Chondrocyte (in vitro differentiated cells): ENCODE data around the gene SLC12A3. TPM values are rescaled to one million over a fixed set of nuclear protein-coding genes. Genes with fewer than 3 reads are reported as not detected.
A peak's percentile ranks its signal among the peaks of the same experiment; 100 is the strongest.

Source experiments
- DNase-seq: peaks from one replicate; pipeline ENCODE4 v3.0.0; 2021; ENCODE audit warnings: mixed read lengths, low spot score
- H3K27ac Mint-ChIP-seq: one replicate; pipeline ENCODE4 v1.8.0; 2021; ENCODE audit warnings: mild to moderate bottlenecking, moderate library complexity, mixed read lengths; ENCODE audit not compliant: unreplicated experiment
- H3K27me3 Mint-ChIP-seq: 2 replicates; pipeline ENCODE4 v1.8.0; 2021; ENCODE audit warnings: low read depth, mixed read lengths
- H3K36me3 Mint-ChIP-seq: 2 replicates; pipeline ENCODE4 v1.8.0; 2021; ENCODE audit warnings: low read depth, mixed read lengths
- H3K4me1 Mint-ChIP-seq: 2 replicates; pipeline ENCODE4 v1.8.0; 2021; ENCODE audit warnings: low read depth, mild to moderate bottlenecking, mixed read lengths
- H3K4me3 Mint-ChIP-seq: one replicate; pipeline ENCODE4 v1.8.0; 2021; ENCODE audit warnings: mild to moderate bottlenecking, moderate library complexity, mixed read lengths; ENCODE audit not compliant: unreplicated experiment
- H3K9me3 Mint-ChIP-seq: 2 replicates; pipeline ENCODE4 v1.8.0; 2021; ENCODE audit warnings: low read depth, mixed read lengths
- total RNA-seq: library from RNA; stranded (reverse); gene quantifications from 3 replicates; pipeline ENCODE4 v1.2.1, GENCODE V29; 2021
- TF ChIP-seq, protein P1 (sequence below): fragments of 200-600 bp; sonication (generic); IDR thresholded peaks from 2 replicates; pipeline ENCODE4 v1.5.0; 2021; ENCODE audit warnings: antibody characterized with exemption, mild to moderate bottlenecking, moderate library complexity

The SLC12A3 gene
- total RNA-seq, 1 donor from 2014 or later: not detected

DNA sequence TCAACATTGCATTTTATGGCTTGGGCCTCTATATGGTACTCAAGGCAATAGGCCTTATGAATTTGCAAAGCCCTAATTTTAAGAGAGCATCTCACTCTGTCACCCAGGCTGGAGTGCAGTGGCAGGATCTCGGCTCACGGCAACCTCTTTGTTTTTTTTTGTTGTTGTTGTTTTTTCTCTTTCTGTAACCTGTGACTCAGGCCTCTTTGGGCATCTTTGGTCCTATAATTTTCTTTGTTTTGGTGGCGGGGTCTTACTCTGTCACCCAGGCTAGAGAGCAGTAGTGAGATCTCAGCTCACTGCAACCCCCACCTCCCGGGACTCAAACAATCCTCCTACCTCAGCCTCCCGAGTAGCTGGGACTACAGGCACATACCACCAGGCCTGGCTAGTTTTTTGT, 45.1 kb downstream of the SLC12A3 start:
- H3K4me3 Mint-ChIP-seq: no peak overlapping the region
- no peaks in the 10 kb centered on the region for H3K9me3 Mint-ChIP-seq
- DNase-seq: no peak
- TF ChIP-seq, protein P1, sequence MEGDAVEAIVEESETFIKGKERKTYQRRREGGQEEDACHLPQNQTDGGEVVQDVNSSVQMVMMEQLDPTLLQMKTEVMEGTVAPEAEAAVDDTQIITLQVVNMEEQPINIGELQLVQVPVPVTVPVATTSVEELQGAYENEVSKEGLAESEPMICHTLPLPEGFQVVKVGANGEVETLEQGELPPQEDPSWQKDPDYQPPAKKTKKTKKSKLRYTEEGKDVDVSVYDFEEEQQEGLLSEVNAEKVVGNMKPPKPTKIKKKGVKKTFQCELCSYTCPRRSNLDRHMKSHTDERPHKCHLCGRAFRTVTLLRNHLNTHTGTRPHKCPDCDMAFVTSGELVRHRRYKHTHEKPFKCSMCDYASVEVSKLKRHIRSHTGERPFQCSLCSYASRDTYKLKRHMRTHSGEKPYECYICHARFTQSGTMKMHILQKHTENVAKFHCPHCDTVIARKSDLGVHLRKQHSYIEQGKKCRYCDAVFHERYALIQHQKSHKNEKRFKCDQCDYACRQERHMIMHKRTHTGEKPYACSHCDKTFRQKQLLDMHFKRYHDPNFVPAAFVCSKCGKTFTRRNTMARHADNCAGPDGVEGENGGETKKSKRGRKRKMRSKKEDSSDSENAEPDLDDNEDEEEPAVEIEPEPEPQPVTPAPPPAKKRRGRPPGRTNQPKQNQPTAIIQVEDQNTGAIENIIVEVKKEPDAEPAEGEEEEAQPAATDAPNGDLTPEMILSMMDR: no peak
- H3K36me3 Mint-ChIP-seq: peaks cover 3% of the 10 kb centered on the region
- no peaks in the 10 kb centered on the region for H3K27me3 Mint-ChIP-seq
- peak overlapping the region; percentile 59 for H3K27ac Mint-ChIP-seq
- peaks cover 36% of the 10 kb centered on the region for H3K4me1 Mint-ChIP-seq

DNA sequence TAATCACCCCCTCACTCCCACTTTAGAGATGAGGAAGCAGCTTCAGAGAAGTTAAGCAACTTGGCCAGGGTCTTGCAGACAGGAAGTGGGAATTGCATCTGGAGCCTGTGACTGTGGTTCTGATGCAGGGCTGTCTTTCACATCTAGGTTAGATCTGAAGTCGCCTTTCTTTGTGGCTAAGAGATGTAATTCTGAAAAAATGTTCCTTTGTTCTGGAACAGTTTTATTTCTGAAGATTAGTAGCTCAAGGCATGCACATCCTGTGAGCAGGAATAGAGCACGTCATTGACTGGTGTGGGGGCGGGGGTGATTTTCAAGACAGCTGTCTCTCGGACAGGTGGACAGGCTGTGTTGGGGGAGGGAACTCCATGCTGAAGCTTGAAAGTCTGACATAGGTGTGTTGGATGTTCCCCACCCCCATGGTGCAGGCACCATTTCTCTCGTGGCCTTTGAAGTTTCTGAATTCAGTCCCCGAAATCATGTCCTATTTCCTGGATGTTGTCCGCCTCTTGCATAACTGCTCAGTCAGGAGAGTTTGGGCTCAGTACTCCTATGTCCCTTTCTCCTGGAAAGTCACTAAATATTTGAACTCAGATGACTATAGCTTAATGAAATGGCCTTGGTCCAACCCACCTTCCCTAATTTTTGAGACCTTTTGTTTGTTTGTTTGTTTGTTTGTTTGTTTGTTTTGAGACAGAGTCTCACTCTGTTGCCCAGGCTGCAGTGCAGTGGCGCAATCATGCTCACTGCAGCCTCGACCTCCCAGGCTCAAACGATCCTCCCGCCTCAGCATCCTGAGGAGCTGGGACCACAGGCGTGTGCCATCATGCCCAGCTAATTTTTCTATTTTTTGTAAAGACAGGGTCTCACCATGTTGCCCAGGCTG, 45.9 kb downstream of the SLC12A3 start:
- Mint-ChIP-seq H3K4me1 (peaks cover 41% of the 10 kb centered on the region), H3K27me3 (no peaks in the 10 kb centered on the region), H3K4me3 (no peak overlapping the region), H3K9me3 (no peaks in the 10 kb centered on the region), H3K27ac (peak overlapping the region; percentile 46), H3K36me3 (peaks cover 3% of the 10 kb centered on the region)
- TF ChIP-seq, protein P1: no peak
- DNase-seq: no peak

GRCh38 chr16:56911771-56912571, 47.0 kb downstream of the SLC12A3 start:
- no peak for DNase-seq
- H3K4me3 Mint-ChIP-seq: no peak overlapping the region
- H3K36me3 Mint-ChIP-seq: peaks cover 3% of the 10 kb centered on the region
- H3K9me3 Mint-ChIP-seq: no peaks in the 10 kb centered on the region
- peaks cover 47% of the 10 kb centered on the region for H3K4me1 Mint-ChIP-seq
- no peaks in the 10 kb centered on the region for H3K27me3 Mint-ChIP-seq
- TF ChIP-seq, protein P1: no peak
- peak overlapping the region; percentile 45 for H3K27ac Mint-ChIP-seq

GRCh38 chr16:56912746-56913708, 48.0 kb downstream of the SLC12A3 start:
- TF ChIP-seq, protein P1: no peak
- peaks cover 48% of the 10 kb centered on the region for H3K4me1 Mint-ChIP-seq
- H3K4me3 Mint-ChIP-seq: no peak overlapping the region
- H3K27me3 Mint-ChIP-seq: peaks cover 3% of the 10 kb centered on the region
- H3K9me3 Mint-ChIP-seq: no peaks in the 10 kb centered on the region
- peaks cover 5% of the 10 kb centered on the region for H3K36me3 Mint-ChIP-seq
- H3K27ac Mint-ChIP-seq: peak overlapping the region; percentile 39
- DNase-seq: no peak
